Ishikawa (cell line): ENCODE results near the gene CLEC11A.

ENCODE experiments used
- CEBPB ChIP-seq: IDR thresholded peaks from 2 replicates; pipeline ENCODE4 v1.6.1; 2012
- CREB1 ChIP-seq: IDR thresholded peaks from 2 replicates; pipeline ENCODE4 v1.6.1; 2012; ENCODE audit warnings: low read depth
- EGR1 ChIP-seq: IDR thresholded peaks from 2 replicates; pipeline ENCODE4 v1.6.1; 2012
- EP300 ChIP-seq: IDR thresholded peaks from 2 replicates; pipeline ENCODE4 v1.6.1; 2012; ENCODE audit warnings: borderline replicate concordance
- FOXM1 ChIP-seq: IDR thresholded peaks from 2 replicates; pipeline ENCODE4 v1.6.1; 2012; ENCODE audit warnings: low read depth, borderline replicate concordance
- MAX ChIP-seq: IDR thresholded peaks from 2 replicates; pipeline ENCODE4 v1.6.1; 2012
- NFIC ChIP-seq: IDR thresholded peaks from 2 replicates; pipeline ENCODE4 v1.6.1; 2012
- RAD21 ChIP-seq: IDR thresholded peaks from 2 replicates; pipeline ENCODE4 v1.6.1; 2012; ENCODE audit warnings: low read depth
- REST ChIP-seq: IDR thresholded peaks from 2 replicates; pipeline ENCODE4 v1.6.1; 2012; ENCODE audit warnings: low read depth, mild to moderate bottlenecking
- TAF1 ChIP-seq: IDR thresholded peaks from 2 replicates; pipeline ENCODE4 v1.6.1; 2012; ENCODE audit warnings: low read depth, mild to moderate bottlenecking
- TCF12 ChIP-seq: IDR thresholded peaks from 2 replicates; pipeline ENCODE4 v1.6.1; 2012; ENCODE audit warnings: low read depth
- TEAD4 ChIP-seq: IDR thresholded peaks from 2 replicates; pipeline ENCODE4 v1.6.1; 2012
- USF1 ChIP-seq: IDR thresholded peaks from 2 replicates; pipeline ENCODE4 v1.6.1; 2012
- YY1 ChIP-seq: IDR thresholded peaks from 2 replicates; pipeline ENCODE4 v1.6.1; 2012; ENCODE audit warnings: low read depth
- ZBTB7A ChIP-seq: IDR thresholded peaks from 2 replicates; pipeline ENCODE4 v1.6.1; 2012; ENCODE audit warnings: low read depth

CLEC11A gene

DNA sequence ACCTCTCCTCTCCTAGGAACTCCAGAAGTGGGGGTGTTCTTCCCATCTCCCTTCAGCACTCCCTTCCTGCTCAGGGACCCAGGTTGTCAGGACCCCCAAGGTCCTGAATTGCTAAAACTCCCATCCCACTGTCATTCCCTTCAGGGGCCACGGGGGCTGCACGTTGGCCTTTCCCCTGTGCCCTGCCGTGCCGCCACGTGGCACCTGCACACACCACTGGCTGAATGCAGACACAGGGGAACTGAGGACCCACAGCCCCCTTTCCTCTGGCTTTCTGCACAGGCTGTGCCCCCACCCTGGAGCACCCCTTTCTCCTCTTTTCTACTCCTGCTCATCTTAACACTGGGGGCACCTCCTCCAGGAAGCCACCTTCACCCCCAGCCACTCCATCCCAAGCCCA is 12.6 kb upstream of the CLEC11A start:
- no peak for TF ChIP-seq FOXM1
- TF ChIP-seq CEBPB = no peak
- no peak for TF ChIP-seq TAF1
- TF ChIP-seq RAD21 = no peak
- no peak for TF ChIP-seq ZBTB7A
- no peak for TF ChIP-seq NFIC

GRCh38 chr19:50711196-50711595 is 12.0 kb upstream of the CLEC11A start:
- TF ChIP-seq TCF12 = no peak
- TF ChIP-seq USF1 = no peak
- no peak for TF ChIP-seq YY1
- TF ChIP-seq EGR1 = no peak
- TF ChIP-seq TEAD4 = no peak
- no peak for TF ChIP-seq CEBPB
- TF ChIP-seq REST = no peak
- no peak for TF ChIP-seq TAF1
- TF ChIP-seq RAD21 = no peak
- TF ChIP-seq MAX = no peak
- TF ChIP-seq ZBTB7A = no peak
- TF ChIP-seq CREB1 = no peak
- TF ChIP-seq FOXM1 = no peak
- TF ChIP-seq NFIC = no peak
- TF ChIP-seq EP300 = no peak

- no peak for TF ChIP-seq CREB1
- no peak for TF ChIP-seq CEBPB
- no peak for TF ChIP-seq NFIC
- TF ChIP-seq REST = no peak
- TF ChIP-seq EP300 = no peak
- no peak for TF ChIP-seq TCF12
- TF ChIP-seq TAF1 = no peak
- no peak for TF ChIP-seq EGR1
Measured at GRCh38 chr19:50711805-50712204, 11.4 kb upstream of the CLEC11A start.

DNA sequence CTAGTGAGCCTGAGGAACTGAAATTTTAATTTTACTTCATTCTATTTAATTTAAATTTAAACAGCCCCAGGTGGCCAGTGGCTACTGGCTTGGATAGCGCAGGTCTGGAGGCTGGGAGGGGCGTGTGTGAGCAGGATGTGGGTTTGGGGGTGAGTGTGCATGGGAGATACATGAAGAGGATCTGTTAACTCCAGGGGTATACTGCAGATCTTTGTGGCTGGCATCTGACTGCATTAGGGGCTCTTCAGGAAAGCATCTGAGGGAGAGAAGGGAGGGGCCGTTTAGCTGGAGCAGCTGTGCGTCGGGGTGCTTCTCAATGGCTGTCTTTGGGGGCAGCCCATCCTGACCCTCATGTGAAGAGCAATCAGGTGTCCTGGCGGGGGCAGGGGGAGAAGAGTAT is 10.3 kb upstream of the CLEC11A start:
- no peak for TF ChIP-seq RAD21
- TF ChIP-seq EGR1 = no peak
- no peak for TF ChIP-seq FOXM1
- TF ChIP-seq TAF1 = no peak
- no peak for TF ChIP-seq MAX
- no peak for TF ChIP-seq CREB1
- TF ChIP-seq USF1 = no peak
- TF ChIP-seq EP300 = no peak
- no peak for TF ChIP-seq TEAD4
- TF ChIP-seq NFIC = no peak
- TF ChIP-seq ZBTB7A = no peak
- no peak for TF ChIP-seq TCF12
- TF ChIP-seq YY1 = no peak
- no peak for TF ChIP-seq REST
- no peak for TF ChIP-seq CEBPB

DNA sequence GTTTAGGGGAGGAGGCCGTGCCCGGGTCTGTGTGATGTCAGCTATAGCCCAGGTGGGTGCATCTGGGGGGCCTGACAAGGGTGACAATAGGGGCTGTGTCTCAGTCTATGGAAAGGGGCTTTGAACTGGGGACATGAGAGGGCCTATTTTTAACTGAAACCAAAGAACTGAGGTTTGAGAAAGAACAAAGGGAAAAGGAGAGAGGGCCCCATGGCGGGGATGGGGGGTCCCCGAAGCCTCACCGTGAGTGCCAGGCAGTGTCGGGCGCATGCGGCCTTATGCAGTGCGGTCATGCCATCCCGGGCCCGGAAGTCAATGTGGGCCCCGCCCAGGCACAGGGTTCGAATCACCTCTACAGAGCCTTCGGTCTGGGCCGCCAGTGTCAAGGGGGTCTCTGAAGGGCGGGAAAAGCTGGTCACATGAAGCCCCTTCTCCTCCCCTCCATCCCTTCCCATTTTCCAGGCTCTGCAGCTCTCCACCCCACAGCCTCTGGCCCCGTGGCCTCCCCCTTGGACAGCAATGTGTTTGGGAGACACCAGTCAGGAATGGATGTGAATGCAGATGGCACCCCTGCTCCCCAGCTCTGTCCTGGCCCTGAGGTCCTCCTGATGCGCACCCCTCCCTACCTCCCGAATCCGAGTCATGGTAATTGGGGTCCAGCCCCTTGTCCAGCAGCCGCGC is 9.5 kb upstream of the CLEC11A start:
- TF ChIP-seq CEBPB (no peak), MAX (no peak), RAD21 (no peak), FOXM1 (no peak), TCF12 (no peak), TEAD4 (no peak), USF1 (no peak), ZBTB7A (no peak), YY1 (no peak), EGR1 (no peak)
